ENCODE measurements around the gene NFIX. TPM values are rescaled to one million over a fixed set of nuclear protein-coding genes. Genes with fewer than 3 reads are reported as not detected.

Gene NFIX
- total and polyA plus RNA-seq, 2 donors from 2014 or later: 4.3 to 65.0 TPM

DNA sequence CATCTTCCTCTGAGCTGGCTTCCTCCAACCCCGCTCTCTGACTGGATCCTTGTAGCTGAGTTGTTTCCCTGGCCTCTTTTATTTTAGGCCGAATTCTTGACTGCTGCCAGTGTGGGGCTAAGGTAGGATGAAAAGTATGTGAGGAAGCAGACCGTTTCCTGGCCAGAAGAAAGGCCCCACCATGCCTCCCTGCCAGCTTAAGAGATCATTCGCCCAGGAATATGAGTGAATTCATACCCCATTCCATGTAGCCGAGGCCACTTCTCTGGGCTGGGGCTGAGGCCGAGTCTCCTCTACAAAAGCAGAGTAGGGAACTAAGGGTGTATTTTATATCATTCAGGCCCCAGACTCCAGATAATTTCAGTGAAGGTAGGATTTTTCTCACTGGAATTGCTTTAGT lies 32.3 kb downstream of the NFIX start:
- Histone ChIP-seq H3K4me1 (ENCODE audit: control insufficient read depth in 2 of 3, insufficient read depth in 2 of 3, low read depth in 1 of 3, low read length in 3 of 3) (peaks cover 4 to 29% (median 11%) of the 10 kb centered on the region in 3 donors), H3K36me3 (ENCODE audit: control insufficient read depth in 2 of 3, insufficient read depth in 3 of 3, low read length in 3 of 3) (peaks cover 0 to 2% (median 0%) of the 10 kb centered on the region in 3 donors), H3K27ac (ENCODE audit: low read depth in 2 of 2, low read length in 2 of 2) (no peak overlapping the region), H3K9me3 (ENCODE audit: control insufficient read depth in 2 of 3, insufficient read depth in 1 of 3, low read length in 3 of 3) (no peaks in the 10 kb centered on the region), H3K9ac (ENCODE audit: low read length in 3 of 3) (no peak overlapping the region), H3K4me3 (ENCODE audit: low read length in 3 of 3) (no peak overlapping the region), H3K27me3 (ENCODE audit: control insufficient read depth, insufficient read depth, low read length) (peaks cover 38% of the 10 kb centered on the region)
- no peak for TF ChIP-seq CTCF (IDR thresholded peaks at IDR 0.05; ENCODE audit: borderline replicate concordance, extremely low read depth, insufficient read depth)
- FAIRE-seq (no peak), DNase-seq (no peak)
- intact Hi-C loops (cut with DNase I): no loop called here

DNA sequence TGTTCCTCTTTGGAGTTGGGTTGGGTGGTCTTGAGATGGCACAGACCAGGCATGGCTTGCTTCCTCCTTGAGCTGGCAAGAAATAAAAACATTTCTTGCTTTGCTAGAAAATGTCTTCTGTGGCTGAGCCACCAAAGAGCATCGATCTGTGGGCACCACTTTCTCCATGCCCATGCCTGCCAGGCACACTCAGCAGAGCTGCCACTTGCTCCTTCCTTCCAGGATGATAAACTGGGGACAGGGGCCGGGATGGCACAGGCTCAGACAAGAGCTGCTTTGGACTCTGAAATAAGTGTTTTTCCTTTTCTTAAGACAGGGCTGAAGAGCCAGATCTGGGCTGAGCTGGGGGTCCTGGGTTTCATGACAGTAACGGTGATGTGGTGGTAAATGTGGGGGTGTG lies 32.8 kb downstream of the NFIX start:
- H3K4me1 ChIP-seq (ENCODE audit: control insufficient read depth in 2 of 3, insufficient read depth in 2 of 3, low read depth in 1 of 3, low read length in 3 of 3): peaks cover 4 to 31% (median 14%) of the 10 kb centered on the region in 3 donors
- FAIRE-seq (no peak), DNase-seq (no peak)
- H3K27me3 ChIP-seq (ENCODE audit: control insufficient read depth, insufficient read depth, low read length): peaks cover 36% of the 10 kb centered on the region
- no peak for TF ChIP-seq CTCF (IDR thresholded peaks at IDR 0.05; ENCODE audit: borderline replicate concordance, extremely low read depth, insufficient read depth)
- H3K36me3 ChIP-seq (ENCODE audit: control insufficient read depth in 2 of 3, insufficient read depth in 3 of 3, low read length in 3 of 3): peaks cover 0 to 2% (median 0%) of the 10 kb centered on the region in 3 donors
- intact Hi-C loops (cut with DNase I): no loop called here
- H3K27ac ChIP-seq (ENCODE audit: low read depth in 2 of 2, low read length in 2 of 2): no peak overlapping the region
- no peak overlapping the region for H3K9ac ChIP-seq (ENCODE audit: low read length in 3 of 3)
- no peak overlapping the region for H3K4me3 ChIP-seq (ENCODE audit: low read length in 3 of 3)
- no peaks in the 10 kb centered on the region for H3K9me3 ChIP-seq (ENCODE audit: control insufficient read depth in 2 of 3, insufficient read depth in 1 of 3, low read length in 3 of 3)

GRCh38 chr19:13029301-13029880 lies 34.1 kb downstream of the NFIX start:
- FAIRE-seq: no peak
- intact Hi-C loops (cut with DNase I): no loop called here
- Histone ChIP-seq H3K9ac (ENCODE audit: low read length in 3 of 3) (no peak overlapping the region), H3K27me3 (ENCODE audit: control insufficient read depth, insufficient read depth, low read length) (peaks cover 28% of the 10 kb centered on the region), H3K36me3 (ENCODE audit: control insufficient read depth in 2 of 3, insufficient read depth in 3 of 3, low read length in 3 of 3) (peaks cover 0 to 2% (median 0%) of the 10 kb centered on the region in 3 donors), H3K27ac (ENCODE audit: low read depth in 2 of 2, low read length in 2 of 2) (no peak overlapping the region), H3K4me1 (ENCODE audit: control insufficient read depth in 2 of 3, insufficient read depth in 2 of 3, low read depth in 1 of 3, low read length in 3 of 3) (peaks cover 4 to 32% (median 15%) of the 10 kb centered on the region in 3 donors), H3K4me3 (ENCODE audit: low read length in 3 of 3) (no peak overlapping the region), H3K9me3 (ENCODE audit: control insufficient read depth in 2 of 3, insufficient read depth in 1 of 3, low read length in 3 of 3) (no peaks in the 10 kb centered on the region)
- TF ChIP-seq CTCF (IDR thresholded peaks at IDR 0.05; ENCODE audit: borderline replicate concordance, extremely low read depth, insufficient read depth): no peak
- DNase-seq: no peak

DNA sequence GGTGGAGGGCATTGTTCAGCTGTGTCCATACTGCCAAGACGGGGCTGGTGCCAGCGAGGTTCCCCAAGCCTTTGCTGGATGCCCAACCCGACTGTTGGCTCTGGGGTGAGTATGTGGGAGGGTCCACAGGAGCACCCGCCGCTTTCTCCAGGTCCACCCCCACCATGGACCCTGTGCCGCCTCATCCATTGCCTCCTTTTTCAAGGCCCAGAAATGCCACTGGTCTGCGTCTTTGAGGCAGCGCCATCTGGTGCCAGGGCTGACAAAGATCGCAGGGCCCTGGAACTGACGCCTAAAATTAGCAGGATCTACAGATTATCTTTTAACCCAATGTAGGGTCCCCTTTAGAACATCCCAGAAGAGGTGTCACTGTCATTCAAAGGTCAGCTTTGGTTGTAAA lies 34.6 kb downstream of the NFIX start:
- DNase-seq (no peak), FAIRE-seq (no peak)
- Histone ChIP-seq H3K36me3 (ENCODE audit: control insufficient read depth in 2 of 3, insufficient read depth in 3 of 3, low read length in 3 of 3) (peaks cover 0 to 2% (median 0%) of the 10 kb centered on the region in 3 donors), H3K4me3 (ENCODE audit: low read length in 3 of 3) (no peak overlapping the region), H3K27me3 (ENCODE audit: control insufficient read depth, insufficient read depth, low read length) (peaks cover 23% of the 10 kb centered on the region), H3K9ac (ENCODE audit: low read length in 3 of 3) (no peak overlapping the region), H3K27ac (ENCODE audit: low read depth in 2 of 2, low read length in 2 of 2) (no peak overlapping the region), H3K9me3 (ENCODE audit: control insufficient read depth in 2 of 3, insufficient read depth in 1 of 3, low read length in 3 of 3) (no peaks in the 10 kb centered on the region), H3K4me1 (ENCODE audit: control insufficient read depth in 2 of 3, insufficient read depth in 2 of 3, low read depth in 1 of 3, low read length in 3 of 3) (peaks cover 4 to 28% (median 16%) of the 10 kb centered on the region in 3 donors)
- no peak for TF ChIP-seq CTCF (IDR thresholded peaks at IDR 0.05; ENCODE audit: borderline replicate concordance, extremely low read depth, insufficient read depth)
- intact Hi-C loops (cut with DNase I): no loop called here
